HuH-7.5 (cell line): ENCODE results near the gene CPED1.
"Not testable (repeated sequence)": the region's sequence is repeated elsewhere in the genome, so short reads cannot be mapped to it uniquely, and the experiment has no call there.

Source experiments
- DNase-seq: peaks from one replicate; pipeline ENCODE4 v3.0.0; 2011; ENCODE audit warnings: low spot score

CPED1 gene

GRCh38 chr7:121187222-121187621 is 198.7 kb downstream of the CPED1 start:
- DNase-seq, result no peak

DNA sequence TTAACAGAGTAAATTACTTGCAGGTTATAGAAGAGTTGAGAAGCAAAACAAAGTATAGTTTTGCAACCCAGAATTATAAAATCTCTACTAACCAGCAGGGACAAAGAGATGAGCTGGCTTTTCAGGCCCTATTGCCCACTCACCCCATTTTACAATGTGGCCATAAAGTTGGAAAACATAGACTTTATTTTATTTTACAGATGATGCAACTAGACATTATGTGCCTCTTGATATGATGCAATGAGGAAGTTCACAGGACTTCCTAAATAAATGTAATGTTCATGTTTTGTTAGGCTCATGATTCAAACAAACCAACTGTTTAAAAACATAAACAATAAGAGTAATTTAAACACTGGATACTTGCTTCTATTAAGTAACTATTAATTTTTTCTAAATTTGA is 199.2 kb downstream of the CPED1 start:
- no peak for DNase-seq

DNA sequence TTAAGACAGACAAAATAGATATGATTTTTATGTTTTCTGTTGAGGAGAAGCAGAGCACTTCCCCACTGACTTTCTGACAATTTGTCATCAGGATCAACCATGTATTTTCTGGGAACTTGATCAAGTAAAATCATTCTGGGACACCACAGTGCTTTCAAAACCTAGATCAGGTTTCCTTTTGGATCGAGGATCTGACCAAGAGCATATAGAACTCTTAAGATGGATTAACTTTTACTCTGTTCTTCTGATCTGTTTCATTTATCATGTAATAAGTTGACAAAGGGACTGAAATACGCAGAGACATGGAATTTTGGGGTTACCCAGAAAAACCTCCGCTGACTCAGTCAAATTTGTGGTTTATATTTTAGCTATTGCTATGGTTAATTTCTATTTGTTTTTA is 204.3 kb downstream of the CPED1 start:
- no peak for DNase-seq

DNA sequence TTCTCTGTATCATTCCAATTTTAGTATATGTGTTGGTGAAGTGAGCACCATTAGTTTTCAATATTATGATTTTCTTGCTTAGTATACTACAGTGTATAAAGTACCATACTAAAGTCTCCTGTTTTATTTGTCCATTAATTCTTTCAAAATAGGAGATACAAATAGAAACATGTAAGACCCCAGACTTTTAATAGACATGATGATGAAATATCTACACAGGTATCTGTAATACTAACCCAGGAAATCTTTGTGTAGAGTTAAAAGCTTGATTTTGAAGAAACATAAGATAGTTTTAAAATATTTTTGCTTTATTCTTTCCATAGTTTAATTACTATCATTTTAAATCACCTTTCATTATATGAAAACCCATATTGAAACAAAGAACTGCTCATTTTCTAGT is 206.5 kb downstream of the CPED1 start:
- DNase-seq, result no peak

- no peak for DNase-seq
These were observed 207.4 kb downstream of the CPED1 start for GRCh38 chr7:121195874-121196273.

- DNase-seq, result no peak
These were observed 207.8 kb downstream of the CPED1 start for GRCh38 chr7:121196286-121196685.

DNA sequence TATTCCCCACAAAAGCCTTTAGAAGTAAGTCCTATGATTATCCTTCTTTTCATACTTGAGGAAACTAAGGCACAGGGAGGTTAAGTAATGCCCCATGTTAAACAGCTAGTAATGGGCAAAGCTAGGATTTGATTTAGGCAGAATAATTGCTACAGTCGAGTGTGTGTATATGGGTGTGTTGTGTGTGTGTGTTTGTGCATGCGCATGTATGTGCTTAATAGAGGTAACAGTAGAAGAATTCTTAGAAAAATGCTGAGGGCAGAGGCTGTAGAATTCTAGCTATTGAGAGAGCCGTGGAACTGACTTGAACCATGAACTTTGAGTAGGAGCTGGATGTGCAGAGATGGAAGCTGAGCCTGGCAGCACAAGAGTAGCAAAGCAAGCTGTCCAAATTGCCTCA is 208.9 kb downstream of the CPED1 start:
- no peak for DNase-seq

GRCh38 chr7:121198502-121198901 is 210.0 kb downstream of the CPED1 start:
- DNase-seq, result no peak

GRCh38 chr7:121202125-121202524 is 213.6 kb downstream of the CPED1 start:
- no peak for DNase-seq

DNA sequence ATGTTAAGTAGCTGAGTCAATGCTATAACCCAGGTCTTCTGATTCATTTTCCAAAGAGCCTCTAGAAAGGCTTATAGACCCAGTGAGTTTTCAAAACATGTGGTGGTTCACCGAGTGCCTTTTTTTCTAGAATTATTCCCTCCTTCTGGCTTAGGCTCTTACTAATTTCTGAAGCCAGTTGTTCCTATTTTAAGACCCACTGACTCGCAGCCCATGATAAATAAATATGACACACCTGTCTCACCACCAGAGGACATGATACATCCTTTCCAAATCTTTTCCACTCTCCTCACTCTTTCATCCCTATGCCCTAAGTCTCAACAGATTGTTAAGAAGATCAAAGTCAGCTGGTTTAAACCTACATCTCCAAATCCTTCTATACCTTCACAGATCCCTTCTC is 214.3 kb downstream of the CPED1 start:
- DNase-seq, result no peak

DNA sequence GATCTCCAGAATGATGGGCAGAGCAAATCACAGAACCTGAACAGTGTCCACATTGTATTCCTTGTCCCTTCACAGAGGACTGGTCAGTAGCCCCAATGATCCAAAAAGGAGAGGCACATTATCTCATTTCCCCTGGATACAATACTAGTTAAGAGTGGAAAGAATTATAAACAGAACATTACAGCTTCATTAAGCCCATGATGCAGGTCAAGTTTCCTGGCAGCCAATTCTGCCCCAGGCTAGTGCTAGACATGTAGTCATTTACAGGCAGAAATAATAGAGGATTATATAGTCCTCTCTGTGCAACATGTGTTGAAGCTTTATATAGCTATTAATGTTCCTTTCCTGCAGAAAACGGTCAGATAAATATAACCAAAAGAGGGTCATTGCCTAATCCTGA is 216.0 kb downstream of the CPED1 start:
- no peak for DNase-seq

- no peak for DNase-seq
These were observed 217.3 kb downstream of the CPED1 start for GRCh38 chr7:121205777-121206176.

DNA sequence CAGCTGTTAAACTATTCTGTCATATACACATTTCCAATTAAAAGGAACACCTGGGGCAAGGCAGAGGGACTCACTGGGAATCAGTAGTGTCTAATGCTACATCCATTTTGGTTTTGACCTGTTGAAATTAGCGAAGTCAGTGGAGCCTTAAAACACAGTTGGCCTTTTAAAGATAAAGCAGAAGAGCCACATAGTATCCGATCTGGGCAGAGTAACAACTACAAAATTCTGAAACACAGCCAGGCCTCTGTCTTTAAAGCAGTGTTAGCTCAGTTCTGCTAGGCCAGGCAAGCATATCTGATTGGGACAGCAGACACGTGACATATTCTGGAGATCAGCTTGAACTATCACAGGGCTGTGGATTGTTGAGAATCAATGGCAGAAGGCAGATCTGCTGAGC is 222.7 kb downstream of the CPED1 start:
- no peak for DNase-seq

DNA sequence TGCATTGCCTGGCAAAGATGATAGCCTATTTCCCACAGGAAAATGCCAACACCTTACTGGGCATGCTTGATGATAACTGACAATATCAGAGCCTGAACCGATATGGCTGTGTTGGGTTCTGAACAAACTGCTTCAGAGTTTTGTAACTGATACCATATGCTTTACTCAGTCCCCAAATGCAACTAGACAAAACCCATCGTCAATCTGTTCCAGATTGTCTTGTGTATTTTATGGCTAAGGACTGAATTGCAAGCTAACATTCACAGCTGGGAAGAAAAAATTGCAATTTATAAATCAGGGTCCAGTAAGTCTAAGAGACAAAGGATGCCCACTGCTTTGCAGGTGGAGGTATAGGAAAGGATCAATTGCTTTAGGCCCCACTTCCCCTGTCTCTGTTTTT is 223.5 kb downstream of the CPED1 start:
- no peak for DNase-seq

DNA sequence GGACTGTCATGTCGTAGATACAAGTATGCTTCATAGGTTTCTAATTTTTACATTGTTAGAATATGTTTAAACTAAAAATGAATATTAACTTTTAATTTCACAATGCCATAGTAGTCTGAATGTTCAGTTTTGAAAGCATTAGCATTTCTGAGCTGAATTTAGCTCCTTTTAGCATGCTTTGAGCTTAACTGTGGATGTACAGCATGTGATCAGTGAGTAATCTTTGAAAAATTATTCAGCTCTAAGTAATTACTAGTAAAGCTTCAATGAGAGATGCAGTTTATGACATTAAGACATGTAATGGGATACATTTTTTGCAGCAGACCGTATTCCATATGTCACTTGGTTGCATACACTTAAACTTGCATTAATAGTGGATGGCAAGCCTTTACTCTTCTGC is 226.1 kb downstream of the CPED1 start:
- DNase-seq, result no peak

DNA sequence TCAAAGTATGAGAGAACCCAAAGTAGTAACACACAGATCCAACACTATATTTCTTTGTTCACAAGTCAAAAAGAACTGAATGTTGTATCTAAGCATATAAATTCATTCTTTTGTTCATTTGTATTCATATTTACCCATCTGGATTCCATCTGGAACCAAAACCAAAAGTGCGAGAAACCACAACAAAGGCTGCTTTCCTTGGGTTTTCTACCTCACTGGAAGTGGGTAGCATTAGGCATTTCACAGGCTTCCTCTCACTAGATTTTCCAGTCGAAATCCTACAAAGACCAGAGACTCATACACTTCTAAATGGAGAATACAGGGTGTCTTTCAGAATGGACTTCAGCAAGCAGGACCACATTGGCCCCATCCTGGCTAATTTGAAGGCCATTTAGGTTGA is 230.5 kb downstream of the CPED1 start:
- no peak for DNase-seq

GRCh38 chr7:121221108-121221507 is 232.6 kb downstream of the CPED1 start:
- not testable (repeated sequence) for DNase-seq

DNA sequence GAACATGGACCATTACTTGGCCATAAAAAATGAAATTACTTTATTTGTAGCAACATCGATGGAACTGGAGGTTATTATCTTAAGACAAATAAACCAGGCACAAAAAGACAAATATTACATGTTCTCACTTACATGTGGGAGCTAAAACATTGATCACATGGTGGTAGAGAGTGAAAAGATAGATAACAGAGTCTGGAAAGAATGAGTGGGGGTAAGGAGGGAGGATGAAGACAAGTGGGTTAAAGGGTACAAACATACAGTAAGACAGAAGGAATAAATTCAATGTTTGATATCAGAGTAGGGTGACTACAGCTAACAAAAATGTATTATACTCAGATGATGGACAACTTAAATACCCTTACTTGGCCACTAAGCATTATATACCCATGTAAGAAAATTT is 240.3 kb downstream of the CPED1 start:
- DNase-seq, result no peak

DNA sequence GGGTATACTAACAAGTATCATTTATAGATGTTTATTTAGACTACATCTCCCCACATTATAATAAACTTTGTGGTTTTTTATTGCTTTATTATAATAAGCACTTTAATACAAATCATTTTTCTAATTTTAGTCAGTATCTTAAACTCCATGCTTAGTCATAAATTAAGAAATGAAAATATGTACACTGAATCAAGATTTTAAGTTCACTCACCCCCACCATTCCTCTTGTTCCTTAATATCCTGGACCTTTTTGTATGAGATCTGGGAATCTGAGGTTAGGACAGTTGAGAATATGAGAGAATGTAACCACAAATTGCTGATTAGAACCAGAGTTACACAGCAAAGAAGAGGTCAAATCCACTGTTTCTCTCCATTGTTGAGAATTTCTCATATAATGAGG is 246.7 kb downstream of the CPED1 start:
- no peak for DNase-seq

DNA sequence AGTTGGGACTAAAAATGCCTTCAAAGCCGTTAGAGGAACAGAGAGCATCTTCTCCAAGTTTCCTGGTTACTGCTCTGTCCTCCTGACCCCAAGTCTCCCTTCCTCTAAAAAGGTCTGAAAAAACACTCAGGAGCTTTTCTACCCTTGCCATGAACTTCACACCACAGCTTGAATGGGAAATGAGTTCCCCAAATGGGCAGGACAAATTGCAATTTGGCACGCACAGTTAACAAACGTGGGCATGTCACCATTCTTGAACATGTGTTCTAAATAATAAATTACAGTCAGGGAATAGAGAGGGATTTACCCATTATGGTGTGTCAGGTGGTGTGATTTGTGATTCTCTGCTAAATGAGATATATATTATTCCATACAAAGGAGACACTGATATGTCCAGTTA is 249.1 kb downstream of the CPED1 start:
- no peak for DNase-seq

DNA sequence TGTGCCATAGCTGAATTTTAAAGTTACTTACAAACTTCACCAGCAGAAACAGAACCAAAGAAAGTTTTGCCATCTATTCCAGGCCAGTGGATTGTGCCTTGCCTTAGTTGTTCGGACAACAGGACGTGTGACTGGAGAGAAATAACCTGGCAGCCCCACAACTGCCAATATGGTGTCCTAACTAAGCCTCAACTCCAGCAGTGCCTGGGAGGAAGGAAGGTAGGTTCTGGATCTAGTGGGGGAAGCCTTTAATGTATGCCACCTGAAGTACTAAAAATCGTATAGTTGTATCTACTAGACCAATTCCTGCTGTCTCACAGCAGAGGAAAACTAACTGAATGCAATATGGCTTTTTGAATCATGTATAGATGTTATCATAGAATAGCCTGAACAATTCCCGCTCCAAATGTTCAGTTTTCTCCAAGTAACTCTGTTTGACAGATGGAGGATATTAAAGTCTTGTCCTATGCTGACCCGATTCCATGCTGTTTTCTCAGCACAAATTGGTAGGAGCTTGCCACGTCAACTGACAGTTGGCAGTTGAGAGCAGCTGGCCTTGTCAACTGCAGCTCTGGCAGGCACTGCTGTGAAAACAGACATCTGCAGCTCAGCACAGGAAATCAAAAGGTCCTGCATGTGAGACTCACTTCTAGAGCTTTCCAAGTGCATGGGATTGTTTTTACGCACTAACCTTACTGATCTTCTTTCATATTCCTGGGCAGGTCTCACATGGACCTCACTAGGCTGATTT is 255.8 kb downstream of the CPED1 start:
- no peak for DNase-seq

DNA sequence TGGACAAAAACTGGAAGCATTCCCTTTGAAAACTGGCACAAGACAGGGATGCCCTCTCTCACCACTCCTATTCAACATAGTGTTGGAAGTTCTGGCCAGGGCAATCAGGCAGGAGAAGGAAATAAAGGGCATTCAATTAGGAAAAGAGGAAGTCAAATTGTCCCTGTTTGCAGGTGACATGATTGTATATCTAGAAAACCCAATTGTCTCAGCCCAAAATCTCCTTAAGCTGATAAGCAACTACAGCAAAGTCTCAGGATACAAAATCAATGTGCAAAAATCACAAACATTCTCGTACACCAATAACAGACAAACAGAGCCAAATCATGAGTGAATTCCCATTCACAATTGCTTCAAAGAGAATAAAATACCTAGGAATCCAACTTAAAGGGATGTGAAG is 262.9 kb downstream of the CPED1 start:
- not testable (repeated sequence) for DNase-seq

- DNase-seq, result not testable (repeated sequence)
These were observed 264.2 kb downstream of the CPED1 start for GRCh38 chr7:121252523-121253235.

DNA sequence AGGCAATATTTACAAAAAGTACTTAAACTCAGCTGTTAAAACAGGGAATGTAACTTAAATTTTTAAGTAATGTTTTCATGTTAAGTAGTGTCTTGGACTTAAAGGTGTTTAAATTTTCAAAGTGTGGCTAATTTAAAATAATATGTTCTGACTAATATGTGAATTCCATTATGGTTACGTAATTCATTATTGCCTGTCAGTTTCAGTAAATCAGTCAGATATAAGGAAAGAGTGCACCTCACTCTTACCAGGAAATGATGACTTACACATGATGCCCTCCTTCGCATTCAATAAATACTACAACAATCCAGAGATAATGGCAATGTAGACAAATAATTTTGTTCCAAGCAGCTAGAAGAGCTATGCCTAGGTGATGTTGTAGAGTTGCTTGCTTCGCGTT is 271.3 kb downstream of the CPED1 start:
- DNase-seq, result no peak
